ENCODE results near the gene SP110. TPM values are rescaled to one million over a fixed set of nuclear protein-coding genes. Genes with fewer than 3 reads are reported as not detected.

SP110 gene
- total and polyA plus RNA-seq, 7 donors: 3.4 to 15.9 (median 7.2) TPM

DNA sequence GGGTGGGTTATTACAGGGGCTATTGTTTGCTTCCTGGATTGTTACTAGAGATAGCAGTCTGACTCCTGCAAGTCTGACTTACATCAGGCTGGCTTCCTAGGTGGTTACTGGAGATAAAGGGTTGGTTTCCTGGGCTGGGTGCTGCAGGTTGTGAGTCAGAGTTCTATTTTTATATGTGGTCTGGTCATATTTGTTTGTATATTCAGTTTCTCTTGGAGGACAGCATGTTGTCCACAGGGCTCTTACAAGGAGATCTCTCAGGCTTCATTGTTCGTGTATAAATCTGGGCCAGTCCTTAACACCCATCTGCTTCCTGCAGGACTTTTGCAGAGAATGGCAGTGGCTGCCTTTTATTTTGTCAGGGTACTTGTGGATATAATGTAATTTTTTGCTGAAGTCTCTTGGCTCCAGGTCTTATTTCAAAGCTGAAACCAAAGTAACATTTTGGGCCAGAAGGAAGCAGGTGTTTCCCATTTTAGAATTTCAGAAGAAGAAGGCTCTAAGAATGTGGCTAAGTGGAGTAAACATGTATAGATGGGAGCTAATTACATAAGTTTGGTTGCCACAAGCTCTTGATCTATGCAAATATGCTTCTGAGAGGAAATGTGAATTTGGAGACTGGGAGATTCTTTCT is 85.2 kb downstream of the SP110 start:
- Histone ChIP-seq H3K27me3 (ENCODE audit: insufficient read depth in 3 of 3, low read length in 2 of 3) (no peaks in the 10 kb centered on the region), H3K9me3 (no peaks in the 10 kb centered on the region), H3K4me1 (peaks cover 11% of the 10 kb centered on the region), H3K27ac (peak overlapping the region; percentile 41), H3K4me3 (no peak overlapping the region), H3K36me3 (ENCODE audit: insufficient read depth in 1 of 2, low read depth in 1 of 2) (no peaks in the 10 kb centered on the region)
- WGBS, 3 donors: 7 to 24% (median 19%) methylated on average over 1 of the region's 1 CpG
- ATAC-seq: peak; percentile 69 to 89 (median 84)
- intact Hi-C loops (cut with DNase I): no loop called here
- no peak for DNase-seq
- TF ChIP-seq, protein P1, sequence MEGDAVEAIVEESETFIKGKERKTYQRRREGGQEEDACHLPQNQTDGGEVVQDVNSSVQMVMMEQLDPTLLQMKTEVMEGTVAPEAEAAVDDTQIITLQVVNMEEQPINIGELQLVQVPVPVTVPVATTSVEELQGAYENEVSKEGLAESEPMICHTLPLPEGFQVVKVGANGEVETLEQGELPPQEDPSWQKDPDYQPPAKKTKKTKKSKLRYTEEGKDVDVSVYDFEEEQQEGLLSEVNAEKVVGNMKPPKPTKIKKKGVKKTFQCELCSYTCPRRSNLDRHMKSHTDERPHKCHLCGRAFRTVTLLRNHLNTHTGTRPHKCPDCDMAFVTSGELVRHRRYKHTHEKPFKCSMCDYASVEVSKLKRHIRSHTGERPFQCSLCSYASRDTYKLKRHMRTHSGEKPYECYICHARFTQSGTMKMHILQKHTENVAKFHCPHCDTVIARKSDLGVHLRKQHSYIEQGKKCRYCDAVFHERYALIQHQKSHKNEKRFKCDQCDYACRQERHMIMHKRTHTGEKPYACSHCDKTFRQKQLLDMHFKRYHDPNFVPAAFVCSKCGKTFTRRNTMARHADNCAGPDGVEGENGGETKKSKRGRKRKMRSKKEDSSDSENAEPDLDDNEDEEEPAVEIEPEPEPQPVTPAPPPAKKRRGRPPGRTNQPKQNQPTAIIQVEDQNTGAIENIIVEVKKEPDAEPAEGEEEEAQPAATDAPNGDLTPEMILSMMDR (IDR thresholded peaks at IDR 0.05): no peak

DNA sequence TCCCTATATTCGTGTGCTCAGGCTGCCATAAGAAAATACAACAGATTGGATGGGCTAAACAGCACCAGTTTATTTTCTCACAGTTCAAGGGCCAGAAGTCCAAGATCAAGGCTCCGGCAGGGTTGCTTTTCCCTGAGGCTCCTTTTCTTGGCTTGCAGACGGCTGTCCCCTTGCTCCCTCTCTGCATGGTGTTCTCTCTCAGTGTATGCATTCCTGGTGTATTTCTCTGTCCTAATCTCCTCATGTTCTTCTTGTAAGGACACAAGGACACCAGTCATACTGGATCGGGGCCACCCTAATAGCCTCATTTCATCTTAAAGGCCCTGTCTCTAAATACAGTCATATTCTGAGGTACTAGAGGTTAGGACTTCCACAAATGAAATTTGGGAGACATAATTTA is 88.4 kb downstream of the SP110 start:
- TF ChIP-seq, protein P1 (IDR thresholded peaks at IDR 0.05): no peak
- Histone ChIP-seq H3K36me3 (ENCODE audit: insufficient read depth in 1 of 2, low read depth in 1 of 2) (no peaks in the 10 kb centered on the region), H3K27ac (peak overlapping the region; percentile 51), H3K27me3 (ENCODE audit: insufficient read depth in 3 of 3, low read length in 2 of 3) (no peaks in the 10 kb centered on the region), H3K4me1 (peaks cover 11% of the 10 kb centered on the region), H3K9me3 (no peaks in the 10 kb centered on the region), H3K4me3 (no peak overlapping the region)
- ATAC-seq (no peak), DNase-seq (no peak)
- intact Hi-C loops (cut with DNase I): no loop called here
- 68 to 74% (median 69%) methylated on average over 4 of the region's 4 CpGs for WGBS, 3 donors

DNA sequence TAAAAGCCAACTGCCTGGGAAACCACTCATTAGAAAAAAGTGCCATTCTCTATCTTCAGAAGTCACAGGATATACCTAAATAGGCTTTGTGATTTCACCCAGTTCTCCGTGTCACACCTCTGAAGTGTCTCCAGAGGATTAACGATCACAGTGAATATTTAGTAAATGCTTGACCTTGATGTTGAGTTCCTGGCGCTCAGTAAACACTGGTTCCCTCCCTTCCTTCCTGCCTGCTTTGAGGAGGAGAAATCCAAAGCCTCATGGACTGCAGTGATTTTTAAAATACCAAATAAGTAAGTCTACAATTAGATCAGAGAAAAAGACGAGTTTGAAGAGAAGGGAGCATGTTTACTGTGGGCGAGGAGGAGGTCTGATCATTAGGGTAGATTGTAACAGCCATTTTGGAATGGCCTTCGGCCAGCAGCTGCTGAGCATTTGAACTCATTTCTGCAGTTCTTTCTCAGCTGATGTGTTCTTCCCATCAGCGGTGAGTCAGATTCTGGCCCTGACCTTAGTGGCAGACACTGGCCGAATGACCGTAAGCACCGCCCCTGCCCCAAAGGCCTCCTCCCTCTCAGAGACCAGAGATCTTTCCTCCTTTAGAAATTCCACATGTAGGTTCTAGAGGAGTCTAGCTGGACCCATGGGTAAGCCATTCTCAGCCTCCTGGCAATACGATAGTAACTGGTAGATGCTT is 89.0 kb downstream of the SP110 start:
- H3K27me3 ChIP-seq (ENCODE audit: insufficient read depth in 3 of 3, low read length in 2 of 3): no peaks in the 10 kb centered on the region
- 64 to 70% (median 67%) methylated on average over 11 of the region's 11 CpGs for WGBS, 3 donors
- no peaks in the 10 kb centered on the region for H3K36me3 ChIP-seq (ENCODE audit: insufficient read depth in 1 of 2, low read depth in 1 of 2)
- TF ChIP-seq, protein P1 (IDR thresholded peaks at IDR 0.05): no peak
- H3K4me3 ChIP-seq: no peak overlapping the region
- H3K27ac ChIP-seq: peak overlapping the region; percentile 51
- ATAC-seq: peak in 1 of 4 donors; percentile 62
- peak in 1 of 2 donors; percentile 63 for DNase-seq
- H3K4me1 ChIP-seq: peaks cover 11% of the 10 kb centered on the region
- no peaks in the 10 kb centered on the region for H3K9me3 ChIP-seq
- intact Hi-C loops (cut with DNase I): no loop called here

DNA sequence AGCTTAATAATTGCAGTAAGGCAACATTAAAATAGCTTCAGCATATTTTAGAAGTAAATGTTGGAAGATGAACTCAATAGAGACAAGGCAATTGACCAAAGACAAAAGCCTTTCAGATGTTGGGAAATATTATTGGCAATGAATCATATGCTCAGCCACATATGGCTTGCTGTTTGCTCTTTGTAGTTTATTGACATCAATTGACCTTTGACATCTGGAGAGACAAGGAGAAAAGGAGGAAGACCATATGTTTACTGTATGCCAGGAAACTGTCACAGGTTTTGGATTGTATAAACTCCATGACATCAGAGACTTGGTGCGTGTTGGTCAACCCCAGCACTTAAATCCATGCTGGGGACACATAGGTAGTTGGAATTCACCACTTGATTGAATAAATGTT is 90.4 kb downstream of the SP110 start:
- H3K27me3 ChIP-seq (ENCODE audit: insufficient read depth in 3 of 3, low read length in 2 of 3): no peaks in the 10 kb centered on the region
- intact Hi-C loops (cut with DNase I): no loop called here
- H3K27ac ChIP-seq: no peak overlapping the region
- 81 to 88% (median 87%) methylated on average over 1 of the region's 1 CpG for WGBS, 3 donors
- H3K9me3 ChIP-seq: no peaks in the 10 kb centered on the region
- no peak for ATAC-seq
- H3K36me3 ChIP-seq (ENCODE audit: insufficient read depth in 1 of 2, low read depth in 1 of 2): no peaks in the 10 kb centered on the region
- H3K4me1 ChIP-seq: no peaks in the 10 kb centered on the region
- no peak for DNase-seq
- TF ChIP-seq, protein P1 (IDR thresholded peaks at IDR 0.05): no peak
- no peak overlapping the region for H3K4me3 ChIP-seq

Data from psoas muscle (tissue), 8 donors.